Activated CD4-positive, alpha-beta T cell treated with anti-CD3 and anti-CD28 coated beads, Interleukin-2, amount 10 ng/mL, durations not matched to agents 7 days and 5 days (primary cell): Measurements from ENCODE around the gene RYR1. TPM values are rescaled to one million over a fixed set of nuclear protein-coding genes. Genes with fewer than 3 reads are reported as not detected.
"Not testable (repeated sequence)": the region's sequence is repeated elsewhere in the genome, so short reads cannot be mapped to it uniquely, and the experiment has no call there.

Source experiments
- CTCF ChIA-PET: fragments of 350-600 bp; sonication (Branson Sonifier 250); formaldehyde crosslinking; loops from one replicate; lab custom pipeline; 2021; ENCODE audit warnings: antibody characterized with exemption; lab: Charles Lee
- POLR2A ChIA-PET: fragments of 350-600 bp; sonication (Branson Sonifier 250); formaldehyde crosslinking; loops from one replicate; lab custom pipeline; 2021; ENCODE audit warnings: antibody characterized with exemption; lab: Charles Lee
- DNase-seq: peaks from one replicate; pipeline ENCODE4 v3.0.0-alpha.2; 2020
- H3K27ac Mint-ChIP-seq: one replicate; pipeline ENCODE4 v1.8.0; 2021; ENCODE audit warnings: mild to moderate bottlenecking, moderate library complexity, mixed read lengths
- H3K27me3 Mint-ChIP-seq: one replicate; pipeline ENCODE4 v1.8.0; 2021; ENCODE audit warnings: mixed read lengths
- H3K36me3 Mint-ChIP-seq: one replicate; pipeline ENCODE4 v1.8.0; 2021; ENCODE audit warnings: low read depth, mixed read lengths
- H3K4me1 Mint-ChIP-seq: one replicate; pipeline ENCODE4 v1.8.0; 2021; ENCODE audit warnings: mixed read lengths
- H3K4me3 Mint-ChIP-seq: one replicate; pipeline ENCODE4 v1.8.0; 2021; ENCODE audit warnings: mild to moderate bottlenecking, moderate library complexity, mixed read lengths
- H3K9me3 Mint-ChIP-seq: one replicate; pipeline ENCODE4 v1.8.0; 2021; ENCODE audit warnings: mixed read lengths
- total RNA-seq, 2 experiments: library from RNA; stranded (reverse); gene quantifications; one replicate each; pipeline ENCODE4 v1.2.3, GENCODE V29; 2021

Gene RYR1
- total RNA-seq, 2 experiments from 2014 or later, result 0.79 to 1.0 TPM

- POLR2A ChIA-PET, H3K4me1 Mint-ChIP-seq, H3K4me3 Mint-ChIP-seq, CTCF ChIA-PET, DNase-seq, H3K9me3 Mint-ChIP-seq, H3K27me3 Mint-ChIP-seq, H3K36me3 Mint-ChIP-seq, H3K27ac Mint-ChIP-seq: not testable (repeated sequence)
These were observed 39.2 kb downstream of the RYR1 start for GRCh38 chr19:38472725-38473124.

- H3K9me3 Mint-ChIP-seq, result no peaks in the 10 kb centered on the region
These were observed 39.7 kb downstream of the RYR1 start for GRCh38 chr19:38473201-38473600.

GRCh38 chr19:38475176-38475575, 41.7 kb downstream of the RYR1 start:
- no peaks in the 10 kb centered on the region for H3K9me3 Mint-ChIP-seq
- DNase-seq, result no peak
- H3K4me3 Mint-ChIP-seq, result no peak overlapping the region
- no peak overlapping the region for H3K27ac Mint-ChIP-seq
- POLR2A ChIA-PET, result no interaction called here
- CTCF ChIA-PET, result no interaction called here
- no peaks in the 10 kb centered on the region for H3K4me1 Mint-ChIP-seq
- H3K27me3 Mint-ChIP-seq, result no peaks in the 10 kb centered on the region
- H3K36me3 Mint-ChIP-seq, result no peaks in the 10 kb centered on the region

More at GRCh38 chr19:38473201-38473600, 39.7 kb downstream of the RYR1 start:
- Mint-ChIP-seq H3K4me1 (no peaks in the 10 kb centered on the region), H3K27ac (no peak overlapping the region), H3K27me3 (no peaks in the 10 kb centered on the region), H3K4me3 (no peak overlapping the region), H3K36me3 (no peaks in the 10 kb centered on the region)
- DNase-seq, result no peak
- ChIA-PET CTCF (no interaction called here), POLR2A (no interaction called here)

- DNase-seq, result peak; percentile 37
- ChIA-PET CTCF (interaction anchor here (0.7 to 1.2 kb wide), 3 partner anchors 16 to 158 kb away, joined by 3 read pairs; partner anchors contain the start of gene KCNK6), POLR2A (no interaction called here)
- H3K4me1 Mint-ChIP-seq, result peaks cover 3% of the 10 kb centered on the region
- no peaks in the 10 kb centered on the region for H3K9me3 Mint-ChIP-seq
- H3K27me3 Mint-ChIP-seq, result no peaks in the 10 kb centered on the region
- no peak overlapping the region for H3K27ac Mint-ChIP-seq
- H3K36me3 Mint-ChIP-seq, result no peaks in the 10 kb centered on the region
- no peak overlapping the region for H3K4me3 Mint-ChIP-seq
These were observed 44.9 kb downstream of the RYR1 start for GRCh38 chr19:38478273-38478971.

GRCh38 chr19:38482496-38482895, 49.0 kb downstream of the RYR1 start:
- Mint-ChIP-seq H3K27ac (no peak overlapping the region), H3K4me1 (peaks cover 3% of the 10 kb centered on the region), H3K9me3 (no peaks in the 10 kb centered on the region), H3K4me3 (no peak overlapping the region), H3K27me3 (no peaks in the 10 kb centered on the region), H3K36me3 (no peaks in the 10 kb centered on the region)
- POLR2A ChIA-PET, result no interaction called here
- DNase-seq, result no peak
- CTCF ChIA-PET, result interaction anchor here (0.6 kb wide), 1 partner anchor 100 kb away, joined by 3 read pairs; no protein-coding TSS in a partner anchor

GRCh38 chr19:38483016-38483630, 49.6 kb downstream of the RYR1 start:
- CTCF ChIA-PET, result interaction anchor here (0.6 kb wide), 1 partner anchor 99 kb away, joined by 3 read pairs; no protein-coding TSS in a partner anchor
- Mint-ChIP-seq H3K27ac (no peak overlapping the region), H3K27me3 (peaks cover 2% of the 10 kb centered on the region)

GRCh38 chr19:38484747-38485146, 51.3 kb downstream of the RYR1 start:
- ChIA-PET CTCF (no interaction called here), POLR2A (no interaction called here)
- H3K27me3 Mint-ChIP-seq, result peaks cover 9% of the 10 kb centered on the region
- DNase-seq, result no peak
- H3K27ac Mint-ChIP-seq, result no peak overlapping the region
- H3K4me3 Mint-ChIP-seq, result no peak overlapping the region
- no peaks in the 10 kb centered on the region for H3K9me3 Mint-ChIP-seq
- no peaks in the 10 kb centered on the region for H3K36me3 Mint-ChIP-seq
- peaks cover 3% of the 10 kb centered on the region for H3K4me1 Mint-ChIP-seq

More at GRCh38 chr19:38483016-38483630, 49.6 kb downstream of the RYR1 start:
- POLR2A ChIA-PET, result no interaction called here
- Mint-ChIP-seq H3K4me3 (no peak overlapping the region), H3K4me1 (peaks cover 3% of the 10 kb centered on the region), H3K9me3 (no peaks in the 10 kb centered on the region), H3K36me3 (no peaks in the 10 kb centered on the region)
- DNase-seq, result no peak

GRCh38 chr19:38485541-38486285, 52.2 kb downstream of the RYR1 start:
- Mint-ChIP-seq H3K36me3 (no peaks in the 10 kb centered on the region), H3K9me3 (peaks cover 5% of the 10 kb centered on the region), H3K4me3 (no peak overlapping the region), H3K4me1 (no peaks in the 10 kb centered on the region), H3K27ac (no peak overlapping the region), H3K27me3 (peaks cover 13% of the 10 kb centered on the region)
- no peak for DNase-seq
- ChIA-PET CTCF (no interaction called here), POLR2A (no interaction called here)

- H3K4me3 Mint-ChIP-seq, result no peak overlapping the region
- no peaks in the 10 kb centered on the region for H3K36me3 Mint-ChIP-seq
- H3K9me3 Mint-ChIP-seq, result peaks cover 7% of the 10 kb centered on the region
- H3K27ac Mint-ChIP-seq, result no peak overlapping the region
- no peaks in the 10 kb centered on the region for H3K4me1 Mint-ChIP-seq
- DNase-seq, result no peak
- CTCF ChIA-PET, result no interaction called here
- POLR2A ChIA-PET, result no interaction called here
- peaks cover 17% of the 10 kb centered on the region for H3K27me3 Mint-ChIP-seq
These were observed 53.3 kb downstream of the RYR1 start for GRCh38 chr19:38486731-38487336.

- Mint-ChIP-seq H3K4me3 (no peak overlapping the region), H3K4me1 (peaks cover 3% of the 10 kb centered on the region), H3K36me3 (no peaks in the 10 kb centered on the region), H3K27ac (no peak overlapping the region), H3K27me3 (peaks cover 17% of the 10 kb centered on the region), H3K9me3 (peaks cover 7% of the 10 kb centered on the region)
- DNase-seq, result no peak
- CTCF ChIA-PET, result no interaction called here
- POLR2A ChIA-PET, result no interaction called here
These were observed 54.6 kb downstream of the RYR1 start for GRCh38 chr19:38488096-38488495.

GRCh38 chr19:38488776-38489481, 55.4 kb downstream of the RYR1 start:
- peaks cover 7% of the 10 kb centered on the region for H3K9me3 Mint-ChIP-seq
- POLR2A ChIA-PET, result no interaction called here
- CTCF ChIA-PET, result no interaction called here
- no peak for DNase-seq
- H3K36me3 Mint-ChIP-seq, result no peaks in the 10 kb centered on the region
- H3K4me1 Mint-ChIP-seq, result peaks cover 3% of the 10 kb centered on the region
- H3K4me3 Mint-ChIP-seq, result no peak overlapping the region
- no peak overlapping the region for H3K27ac Mint-ChIP-seq
- H3K27me3 Mint-ChIP-seq, result peaks cover 17% of the 10 kb centered on the region

GRCh38 chr19:38490861-38491260, 57.4 kb downstream of the RYR1 start:
- H3K27me3 Mint-ChIP-seq, result peaks cover 17% of the 10 kb centered on the region
- POLR2A ChIA-PET, result no interaction called here
- no peaks in the 10 kb centered on the region for H3K36me3 Mint-ChIP-seq
- H3K9me3 Mint-ChIP-seq, result peaks cover 7% of the 10 kb centered on the region
- no peak for DNase-seq
- H3K27ac Mint-ChIP-seq, result no peak overlapping the region
- H3K4me3 Mint-ChIP-seq, result no peak overlapping the region
- CTCF ChIA-PET, result no interaction called here
- H3K4me1 Mint-ChIP-seq, result peaks cover 3% of the 10 kb centered on the region
